G401 (cell line): ENCODE data around the gene MON1A. TPM values are rescaled to one million over a fixed set of nuclear protein-coding genes. Genes with fewer than 3 reads are reported as not detected.
A peak's percentile ranks its signal among the peaks of the same experiment; 100 is the strongest.
"Not testable (repeated sequence)": the region's sequence is repeated elsewhere in the genome, so short reads cannot be mapped to it uniquely, and the experiment has no call there.

Experiments
- DNase-seq: peaks from one replicate; pipeline ENCODE4 v3.0.0-alpha.2; 2015; ENCODE audit warnings: low spot score
- in situ Hi-C: cut with HindIII; loops from 2 replicates; pipeline ENCODE4 v1.10.0; 2016; ENCODE audit warnings: low sequenced_read_pairs, mixed read lengths
- total RNA-seq: library from RNA; depleted of rRNA; stranded (reverse); fragments of >200 nt; shearing (Covaris generic); gene quantifications from 2 replicates; pipeline ENCODE4 v1.2.3, GENCODE V29; 2014

The MON1A gene
- total RNA-seq, 1 experiment from 2014 or later, result 12.1 TPM

DNA sequence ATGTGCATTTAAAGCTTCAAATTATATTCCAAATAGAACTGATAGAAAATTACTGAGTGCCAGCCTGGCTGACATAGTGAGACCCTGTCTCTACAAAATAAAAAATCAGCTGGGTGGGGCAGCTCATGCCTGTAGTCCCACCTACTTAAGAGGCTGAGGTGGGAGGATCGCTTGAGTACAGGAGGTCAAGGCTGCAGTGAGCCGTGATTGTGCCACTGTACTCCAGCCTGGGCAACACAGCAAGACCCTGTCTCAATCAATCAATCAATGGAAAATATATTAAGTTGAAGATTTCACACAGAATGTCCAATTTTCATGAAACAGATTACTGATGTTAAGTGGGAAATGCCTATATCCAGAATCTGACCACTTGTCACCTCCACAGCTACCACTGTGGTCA lies 4.1 kb downstream of the MON1A start:
- in situ Hi-C loops, result no loop called here

DNA sequence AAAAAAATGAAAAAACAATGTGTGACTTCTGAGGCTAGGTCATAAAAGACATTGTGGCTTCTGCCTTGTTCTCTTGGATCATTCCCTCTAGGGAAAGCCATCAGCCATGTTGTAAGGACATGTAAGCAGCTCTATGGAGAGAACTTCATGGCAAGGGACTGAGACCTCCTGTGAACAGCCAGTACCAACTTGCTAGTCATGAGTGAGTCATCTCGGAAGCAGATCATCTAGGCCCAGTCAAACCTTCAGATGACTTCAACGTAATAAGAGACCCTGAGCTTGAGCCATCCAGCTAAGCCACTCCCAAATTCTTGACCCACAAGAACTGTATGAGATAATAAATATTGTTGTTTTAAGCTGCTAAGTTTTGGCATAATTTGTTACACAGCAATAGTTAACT lies 4.9 kb downstream of the MON1A start:
- no peak for DNase-seq
- in situ Hi-C loops, result no loop called here

More for the DNA sequence above, 4.1 kb downstream of the MON1A start:
- DNase-seq, result no peak

DNA sequence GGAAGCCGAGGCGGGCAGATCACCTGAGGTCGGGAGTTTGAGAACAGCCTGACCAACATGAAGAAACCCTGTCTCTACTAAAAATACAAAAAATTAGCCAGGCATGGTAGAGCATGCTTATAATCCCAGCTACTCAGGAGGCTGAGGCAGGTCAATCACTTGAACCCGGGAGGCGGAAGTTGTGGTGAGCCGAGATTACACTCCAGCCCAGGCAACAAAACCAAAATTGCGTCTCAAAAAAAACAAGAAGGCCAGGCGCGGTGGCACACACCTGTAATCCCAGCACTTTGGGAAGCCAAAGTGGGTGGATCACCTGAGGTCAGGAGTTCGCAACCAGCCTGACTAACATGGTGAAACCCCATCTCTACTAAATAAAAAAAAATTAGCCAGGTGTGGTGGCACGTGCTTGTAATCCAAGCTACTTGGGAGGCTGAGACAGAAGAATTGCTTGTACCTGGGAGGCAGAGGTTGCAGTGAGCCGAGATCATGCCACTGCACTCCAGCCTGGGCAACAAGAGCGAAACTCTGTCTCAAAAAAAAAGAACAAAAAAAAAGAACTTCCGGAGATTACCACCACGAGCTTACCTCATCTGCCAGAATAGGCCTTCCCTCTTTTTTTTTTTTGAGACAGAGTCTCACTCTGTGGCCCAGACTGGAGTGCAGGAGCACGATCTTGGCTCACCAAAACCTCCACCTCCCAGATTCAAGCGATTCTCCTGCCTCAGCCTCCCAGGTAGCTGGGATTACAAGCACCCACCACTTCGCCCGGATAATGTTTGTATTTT lies 11.6 kb downstream of the MON1A start:
- in situ Hi-C loops, DNase-seq: not testable (repeated sequence)

DNA sequence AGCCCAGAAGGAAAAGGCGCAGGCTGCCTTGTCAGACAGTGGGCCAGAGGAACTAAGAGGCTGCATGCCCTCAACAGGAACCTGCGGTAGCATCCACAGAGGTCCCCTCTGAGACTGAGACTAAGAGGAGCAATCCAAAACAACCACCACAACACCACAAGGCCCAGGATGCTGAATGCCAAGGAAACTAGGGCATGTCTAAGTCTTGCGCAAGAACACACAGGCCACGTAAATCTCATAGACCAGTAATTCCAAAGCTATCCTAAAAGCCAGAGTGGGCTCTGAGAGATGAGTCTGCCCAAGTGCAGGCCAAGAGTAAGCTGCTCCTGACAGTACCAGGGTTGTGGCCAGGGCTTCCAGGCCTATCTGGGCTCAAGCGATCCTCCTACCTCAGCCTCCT lies 12.9 kb downstream of the MON1A start:
- in situ Hi-C loops, result no loop called here
- no peak for DNase-seq

DNA sequence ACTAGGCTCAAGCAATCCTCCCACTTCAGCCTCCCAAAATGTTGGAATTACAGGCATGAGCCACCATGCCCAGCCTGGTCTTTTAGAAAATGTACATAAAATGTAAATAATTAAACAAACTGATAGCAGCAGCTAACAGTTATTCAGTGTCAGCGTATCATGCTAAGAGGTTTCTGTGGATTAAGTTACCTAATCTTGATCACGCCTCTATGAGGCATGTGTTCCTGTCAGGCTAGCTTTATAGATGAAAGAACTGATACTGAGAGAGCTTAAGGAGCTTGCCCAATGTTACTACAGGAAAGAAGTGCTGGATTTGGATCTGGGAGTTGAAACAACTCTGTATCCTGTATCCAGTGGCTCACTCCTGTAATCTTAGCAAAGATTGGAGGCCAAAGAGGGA lies 14.7 kb downstream of the MON1A start:
- no peak for DNase-seq
- in situ Hi-C loops, result no loop called here

DNA sequence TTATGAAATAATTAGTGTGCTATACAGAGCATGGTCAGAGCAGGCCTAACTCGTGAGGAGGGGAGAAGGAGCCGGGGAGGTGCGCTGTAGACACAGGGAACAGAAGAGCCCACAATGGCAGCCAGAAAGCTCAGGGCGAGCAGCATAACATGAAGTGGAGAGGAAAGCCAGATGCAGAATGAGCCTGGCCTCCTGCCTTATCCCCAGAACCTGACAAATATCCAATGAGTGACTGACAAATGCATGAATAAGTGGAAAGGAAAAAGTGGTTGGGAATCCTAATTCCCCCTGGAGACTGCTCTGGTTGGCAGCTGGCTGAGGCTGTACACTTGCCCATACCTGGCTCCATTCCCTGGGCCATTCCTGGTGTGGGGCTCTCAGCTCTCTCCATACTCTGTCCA lies 16.7 kb downstream of the MON1A start:
- in situ Hi-C loops, result no loop called here
- DNase-seq, result no peak

DNA sequence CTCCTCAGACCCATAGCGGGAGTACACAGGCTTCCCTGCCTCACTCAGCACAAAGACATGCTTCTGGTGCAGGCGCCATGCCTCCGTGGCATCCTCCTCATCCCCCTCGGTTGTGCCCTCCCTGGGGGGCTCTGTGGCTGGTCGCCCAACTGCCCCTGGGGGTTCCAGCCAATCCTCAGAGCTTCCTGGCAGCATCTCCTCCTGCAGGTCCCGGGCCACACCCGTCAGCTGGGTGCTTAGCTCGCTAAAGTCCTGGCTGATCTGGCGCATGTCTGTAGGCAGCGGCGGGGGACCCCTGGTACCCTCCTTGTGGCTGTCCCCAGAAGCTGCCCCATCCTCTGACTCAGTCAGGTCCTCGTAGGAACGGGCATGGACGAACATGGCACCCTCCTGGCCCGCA lies 18.0 kb downstream of the MON1A start:
- DNase-seq, result no peak
- in situ Hi-C loops, result no loop called here

DNA sequence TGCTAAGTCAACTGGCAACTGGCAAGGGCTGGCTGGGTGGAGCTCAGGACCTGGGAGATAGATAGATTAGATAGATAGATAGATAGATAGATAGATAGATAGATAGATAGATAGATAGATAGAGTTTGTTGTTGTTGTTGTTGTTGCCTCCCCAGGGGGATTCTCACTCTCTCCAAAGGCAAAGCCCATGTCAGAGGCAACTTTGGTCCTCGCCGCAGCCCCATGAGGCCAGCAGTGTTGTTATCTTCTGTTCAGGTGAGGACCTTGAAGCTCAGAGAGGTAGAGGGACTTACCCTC lies 18.5 kb downstream of the MON1A start:
- in situ Hi-C loops, result no loop called here
- DNase-seq, result no peak

DNA sequence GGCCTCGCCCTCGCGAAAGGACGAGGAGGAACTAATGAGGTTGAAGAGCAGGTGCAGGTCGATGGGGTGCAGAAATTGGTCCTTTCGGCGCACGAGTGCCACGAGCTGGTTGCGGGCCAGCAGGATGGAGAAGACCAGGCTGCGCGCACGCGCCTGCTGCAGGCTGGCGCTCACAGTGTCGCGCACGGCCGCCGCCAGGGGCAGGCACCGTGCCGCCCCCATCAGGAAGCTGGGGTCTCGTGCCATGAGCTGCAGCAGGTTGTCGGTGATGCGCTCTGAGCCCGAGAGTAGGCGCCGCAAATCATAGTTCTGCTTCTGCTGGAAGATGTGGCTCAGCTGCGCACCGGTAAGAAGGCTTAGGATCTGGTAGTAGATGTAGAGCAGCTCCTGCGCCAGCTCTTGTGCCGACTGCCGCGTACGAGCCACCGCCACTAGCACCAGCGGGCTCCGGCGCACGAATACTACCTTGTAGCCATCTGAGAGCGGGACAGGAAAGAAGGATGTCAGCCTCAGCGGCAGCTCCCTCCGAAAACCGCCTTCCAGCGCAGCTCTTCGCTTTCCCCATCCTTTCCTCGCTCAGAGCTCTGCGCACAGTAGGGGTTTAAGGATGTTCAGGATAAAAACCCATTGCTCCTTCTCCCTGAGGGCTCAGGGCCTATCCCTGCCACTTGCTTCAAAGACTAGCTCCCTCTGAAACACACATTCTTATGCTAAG lies 19.0 kb downstream of the MON1A start:
- in situ Hi-C loops, result no loop called here

DNA sequence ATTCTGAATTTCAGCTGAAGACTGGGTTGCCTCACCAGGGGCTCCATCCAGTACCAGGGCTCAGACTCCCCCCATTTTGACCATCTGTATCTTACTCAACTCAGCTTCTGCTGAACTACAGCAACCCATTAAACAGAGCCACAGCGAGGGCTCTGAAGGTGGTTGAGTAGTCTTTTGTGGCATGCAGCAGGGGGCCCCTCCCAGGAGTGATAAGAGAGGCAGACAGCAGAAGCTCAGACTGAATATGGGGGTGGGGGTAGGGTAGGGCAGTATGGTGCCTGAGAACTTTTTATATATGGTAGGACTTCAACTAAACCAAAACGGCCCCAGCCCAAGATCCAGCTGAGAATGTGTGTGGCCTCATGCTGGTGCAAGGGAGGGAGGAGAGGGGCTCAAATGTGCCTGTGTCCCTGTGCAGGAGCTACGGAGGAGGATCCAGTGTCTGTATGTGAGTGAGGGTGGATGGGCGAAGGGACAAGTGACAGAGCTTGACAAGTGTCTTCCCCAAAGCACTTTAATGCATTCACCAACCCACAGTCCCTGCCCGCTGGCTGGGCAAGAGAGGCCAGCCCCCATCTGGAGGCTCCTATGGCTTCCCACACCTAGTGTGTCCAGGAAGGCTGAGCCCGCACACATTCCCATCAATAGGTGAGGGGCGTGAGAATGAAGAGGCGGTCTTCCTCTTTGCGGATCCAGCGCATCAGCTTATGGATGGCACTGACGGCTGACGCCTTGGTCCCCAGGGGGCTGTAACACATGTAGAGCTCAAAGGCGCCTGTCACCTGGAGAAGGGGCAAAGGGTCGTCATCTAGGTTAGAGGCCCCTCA lies 21.0 kb downstream of the MON1A start:
- in situ Hi-C loops, result no loop called here
- DNase-seq, result no peak

More for the DNA sequence above, 19.0 kb downstream of the MON1A start:
- no peak for DNase-seq

DNA sequence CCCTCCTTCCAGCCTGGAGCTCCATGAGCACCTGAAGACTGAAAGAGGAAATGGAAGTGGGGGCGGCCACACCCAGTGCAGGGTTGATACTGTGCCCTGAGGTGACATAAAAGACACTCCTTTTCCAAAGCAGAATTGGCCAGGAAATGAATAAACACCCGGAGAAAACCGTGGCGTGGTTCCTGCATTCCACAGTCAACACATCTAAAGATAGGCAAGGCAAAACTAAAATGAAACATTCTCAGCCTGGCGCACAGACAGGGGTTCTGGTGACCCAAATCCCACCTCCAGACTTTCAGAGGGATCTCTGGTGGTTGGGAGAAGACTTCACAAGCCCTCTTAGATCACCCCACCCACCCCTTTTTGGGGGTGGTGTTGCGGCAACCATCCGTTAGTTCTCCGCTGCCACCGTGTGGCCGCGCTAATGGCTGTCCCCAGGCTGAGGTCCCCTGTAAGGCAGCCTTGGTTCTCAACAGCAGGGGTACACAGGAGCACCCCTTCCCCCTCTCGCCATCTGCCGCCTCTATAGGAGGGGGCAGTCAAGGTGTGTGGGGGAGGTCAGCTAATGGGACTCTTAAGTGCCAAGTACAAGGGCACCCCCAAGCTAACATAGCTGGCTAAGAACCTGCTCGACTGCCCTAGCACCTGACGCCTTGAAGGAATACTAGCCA lies 23.4 kb downstream of the MON1A start:
- in situ Hi-C loops, result no loop called here
- DNase-seq, result peak; percentile 68

DNA sequence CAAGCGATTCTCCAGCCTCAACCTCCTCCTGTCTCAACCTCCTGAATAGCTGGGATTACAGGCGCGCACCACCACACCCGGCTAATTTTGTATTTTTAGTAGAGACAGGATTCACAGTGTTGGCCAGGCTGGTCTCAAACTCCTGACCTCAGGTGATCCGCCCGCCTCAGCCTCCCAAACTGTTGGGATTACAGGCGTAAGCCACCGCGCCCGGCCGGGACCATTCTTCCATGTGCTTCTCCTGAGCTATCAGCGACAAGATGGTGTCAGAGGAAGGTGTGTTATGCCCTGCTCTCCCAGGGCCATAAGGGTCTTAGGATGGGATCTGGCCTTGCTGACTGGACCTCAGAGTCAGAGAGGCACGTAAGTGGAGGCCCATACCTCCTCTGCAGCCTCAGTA lies 25.2 kb downstream of the MON1A start:
- DNase-seq, in situ Hi-C loops: not testable (repeated sequence)

DNA sequence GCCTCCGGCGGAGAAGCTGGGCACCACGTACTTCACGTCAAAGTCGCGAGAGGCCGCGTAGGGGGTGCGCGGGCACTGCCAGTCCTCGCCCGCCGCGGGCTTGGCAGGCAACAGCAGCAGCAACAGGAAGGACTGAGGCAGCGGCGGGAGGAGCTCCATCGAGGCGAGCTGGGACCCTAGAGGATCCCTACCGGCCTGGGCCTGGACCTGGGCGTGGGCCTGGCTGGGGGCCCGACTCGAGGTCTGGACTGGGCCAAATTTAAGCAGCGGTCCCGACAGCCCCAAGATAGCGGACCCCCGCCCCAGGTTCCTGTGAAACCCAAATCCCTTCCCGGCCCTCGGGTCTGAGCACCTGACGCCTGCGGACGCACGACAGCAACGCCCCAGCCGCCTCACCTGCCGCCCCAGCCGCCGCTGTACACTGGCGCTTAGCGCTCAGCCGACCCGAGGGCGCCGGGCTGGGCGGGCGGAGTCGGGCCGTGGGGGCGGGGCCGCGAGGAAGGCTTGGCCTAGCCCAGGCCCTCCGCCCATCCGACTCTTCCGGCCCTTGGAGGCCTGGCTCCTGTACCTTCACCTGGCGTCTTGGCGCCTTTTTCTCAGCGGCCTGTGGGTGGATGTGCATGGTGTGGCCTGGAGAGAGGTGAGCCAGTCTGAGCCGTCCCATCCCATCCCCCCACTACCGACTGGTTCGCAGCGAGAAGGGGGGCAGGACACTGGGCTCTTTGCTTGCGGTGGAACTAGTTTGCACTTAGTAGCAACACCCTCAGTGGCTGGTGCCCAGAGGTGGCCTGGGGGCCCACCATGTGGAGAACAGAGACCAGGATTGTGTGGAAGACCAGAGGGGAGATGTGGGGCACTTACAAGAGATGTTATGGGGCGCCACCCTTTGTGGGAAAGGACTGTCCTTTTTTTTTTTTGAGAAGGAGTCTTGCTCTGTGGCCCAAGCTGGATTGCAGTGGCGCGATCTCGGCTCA lies 25.9 kb downstream of the MON1A start, which contains the start of gene MST1R:
TSS of gene MST1R (minus strand) at position 423 of the 974 bp plus-strand sequence. CDS start at position 159, 264 bp downstream.
- DNase-seq, result no peak
- in situ Hi-C loops, result no loop called here

DNA sequence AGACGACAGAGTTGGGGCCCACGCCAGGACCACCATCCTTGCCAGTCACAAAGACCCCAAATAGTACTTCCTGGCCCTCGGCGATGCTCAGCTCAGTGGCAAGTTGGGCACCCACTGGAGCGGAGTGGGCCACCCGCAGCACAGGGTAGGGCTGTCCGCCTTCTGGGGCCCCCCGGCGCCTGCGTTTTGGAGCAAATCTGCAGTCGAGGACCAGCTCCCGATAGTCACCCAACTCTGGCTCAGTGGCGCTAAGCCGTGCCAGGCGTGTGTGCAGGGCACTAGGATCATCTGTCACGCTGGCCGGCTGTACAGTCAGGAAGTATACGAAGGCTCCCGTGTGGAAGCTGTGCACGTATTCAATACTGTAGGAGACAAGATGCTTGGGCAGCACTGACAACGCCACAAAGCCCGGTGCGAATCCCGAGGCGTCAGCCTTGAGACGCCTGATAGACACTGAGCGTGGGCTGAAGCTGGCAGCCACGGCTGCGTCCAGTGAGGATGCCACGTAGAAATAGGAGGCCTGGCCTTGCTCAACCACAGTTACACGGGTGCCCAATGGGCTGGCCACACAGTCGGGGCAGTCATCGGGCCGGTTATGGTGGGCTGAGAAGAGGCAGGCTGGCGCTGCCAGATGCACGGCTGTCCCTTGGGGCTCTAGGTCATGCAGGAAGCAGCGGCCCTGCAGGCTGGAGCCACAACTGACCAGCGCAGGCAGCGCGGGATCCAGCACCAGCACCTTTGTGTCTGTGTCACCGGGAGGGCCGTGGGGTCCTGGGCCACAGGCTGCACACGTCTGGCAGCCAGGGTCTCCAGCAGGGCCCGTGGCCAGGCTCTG lies 26.9 kb downstream of the MON1A start:
- in situ Hi-C loops, result no loop called here
- DNase-seq, result no peak

DNA sequence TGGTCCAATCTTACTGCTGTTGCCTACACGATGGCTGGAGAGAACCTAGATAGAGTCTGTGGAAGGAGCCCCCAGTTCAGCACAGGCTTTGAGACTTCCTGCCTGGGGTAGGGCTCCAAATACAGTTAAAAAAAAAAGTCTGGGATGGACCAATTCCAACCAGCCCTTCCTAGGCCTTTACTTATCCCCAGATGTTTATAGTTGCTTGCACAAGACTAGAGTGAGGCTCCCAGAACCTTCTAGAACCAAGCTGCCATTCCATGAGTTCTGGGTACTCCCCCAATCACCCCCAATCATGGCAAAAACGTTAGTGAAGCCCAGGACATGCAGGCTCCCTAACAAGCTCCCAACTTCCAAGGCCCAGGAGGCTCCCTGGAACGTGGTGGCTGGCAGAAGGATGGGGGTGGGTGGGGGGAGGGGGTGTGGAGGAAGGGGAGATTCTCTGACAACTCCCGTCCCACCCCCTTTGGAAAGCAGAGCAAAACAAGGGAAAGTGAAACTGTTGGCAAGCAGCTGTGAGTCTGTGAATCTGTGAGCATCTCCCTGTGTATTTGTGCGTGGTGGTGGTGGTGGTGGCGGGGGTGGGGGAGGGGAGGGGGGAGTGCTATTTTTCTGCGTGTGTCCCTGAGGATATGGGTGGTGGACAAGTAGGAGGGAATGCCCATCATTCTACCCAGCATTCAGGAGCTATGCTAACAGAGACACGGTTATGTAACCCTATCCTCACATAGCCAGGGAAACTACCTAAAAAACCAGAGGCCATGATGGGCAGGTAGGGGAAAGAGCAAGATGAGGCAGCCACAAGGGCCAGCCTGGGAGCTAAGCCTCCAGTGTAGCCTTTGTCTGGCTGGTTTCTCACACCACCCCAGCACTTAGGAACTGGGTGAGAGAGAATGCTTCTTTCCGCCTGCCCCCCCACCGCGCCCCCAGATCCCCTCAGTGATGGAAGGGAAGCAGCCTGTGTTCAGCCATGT lies 28.0 kb downstream of the MON1A start:
- in situ Hi-C loops, result no loop called here
- DNase-seq, result no peak

DNA sequence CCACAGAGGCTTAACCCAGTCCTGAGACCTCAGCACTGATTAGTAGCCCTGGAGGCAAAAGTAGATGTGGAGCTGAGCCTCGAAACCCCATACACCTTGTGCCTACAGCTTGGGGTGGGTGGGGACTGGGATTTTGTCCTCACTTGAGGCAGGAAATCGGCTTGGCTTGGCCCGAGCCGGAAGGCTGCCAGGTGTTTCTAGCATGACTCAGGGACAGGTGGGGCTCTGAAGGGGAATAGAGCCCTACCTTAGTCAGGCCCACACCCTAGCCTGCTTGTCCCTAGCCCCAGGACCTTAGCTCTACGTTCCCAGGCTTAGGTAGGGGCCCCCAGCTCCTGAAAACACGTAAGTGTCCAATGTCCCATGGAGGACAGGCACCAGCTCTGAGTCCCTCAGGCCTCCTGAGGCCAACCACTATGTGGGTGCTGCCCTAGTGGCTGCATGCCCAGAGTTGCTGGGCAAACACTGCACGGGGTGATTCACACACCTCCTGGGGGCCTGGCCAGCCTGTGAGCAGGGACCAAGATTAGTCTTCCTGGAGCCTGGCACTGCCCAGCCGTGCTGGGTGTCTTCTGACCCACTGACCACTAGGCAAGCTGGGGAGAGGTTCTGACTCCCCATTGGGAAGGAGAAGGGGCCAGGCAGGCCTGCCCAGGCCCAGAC lies 29.0 kb downstream of the MON1A start:
- DNase-seq, result no peak
- in situ Hi-C loops, result no loop called here
